ENCODE measurements around the gene SPECC1L. TPM values are rescaled to one million over a fixed set of nuclear protein-coding genes. Genes with fewer than 3 reads are reported as not detected.

Gene SPECC1L
- total RNA-seq, 1 donor from 2014 or later = 79.5 TPM

DNA sequence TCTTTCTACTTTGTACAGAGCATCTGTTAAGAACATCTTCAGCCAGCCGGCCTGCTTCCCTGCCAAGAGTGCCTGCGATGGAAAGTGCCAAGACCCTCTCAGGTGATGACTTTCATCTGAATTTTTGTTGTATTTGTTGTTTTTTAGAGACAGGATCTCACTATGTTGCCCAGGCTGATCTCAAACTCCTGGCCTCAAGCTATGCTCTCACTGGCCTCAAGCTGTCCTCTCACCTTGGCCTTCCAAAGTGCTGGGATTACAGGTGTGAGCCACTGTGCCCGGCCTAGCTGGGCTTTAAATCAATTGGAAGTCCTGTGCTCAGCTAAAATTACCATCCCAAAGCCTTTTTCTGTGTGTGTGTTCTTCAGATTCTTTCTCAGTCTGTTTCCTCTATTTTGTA, 92.6 kb downstream of the SPECC1L start:
- peaks cover 52% of the 10 kb centered on the region for H3K36me3 Mint-ChIP-seq (ENCODE audit: unreplicated experiment)
- peaks cover 23% of the 10 kb centered on the region for H3K4me1 Mint-ChIP-seq (ENCODE audit: unreplicated experiment)
- no peak for DNase-seq (ENCODE audit: extremely low spot score, unreplicated experiment)
- H3K27me3 Mint-ChIP-seq (ENCODE audit: unreplicated experiment) = no peaks in the 10 kb centered on the region
- H3K9me3 Mint-ChIP-seq (ENCODE audit: unreplicated experiment) = no peaks in the 10 kb centered on the region
- no peak overlapping the region for H3K27ac Mint-ChIP-seq (ENCODE audit: unreplicated experiment)
- no peak overlapping the region for H3K4me3 Mint-ChIP-seq (ENCODE audit: unreplicated experiment)
- TF ChIP-seq, protein P1, sequence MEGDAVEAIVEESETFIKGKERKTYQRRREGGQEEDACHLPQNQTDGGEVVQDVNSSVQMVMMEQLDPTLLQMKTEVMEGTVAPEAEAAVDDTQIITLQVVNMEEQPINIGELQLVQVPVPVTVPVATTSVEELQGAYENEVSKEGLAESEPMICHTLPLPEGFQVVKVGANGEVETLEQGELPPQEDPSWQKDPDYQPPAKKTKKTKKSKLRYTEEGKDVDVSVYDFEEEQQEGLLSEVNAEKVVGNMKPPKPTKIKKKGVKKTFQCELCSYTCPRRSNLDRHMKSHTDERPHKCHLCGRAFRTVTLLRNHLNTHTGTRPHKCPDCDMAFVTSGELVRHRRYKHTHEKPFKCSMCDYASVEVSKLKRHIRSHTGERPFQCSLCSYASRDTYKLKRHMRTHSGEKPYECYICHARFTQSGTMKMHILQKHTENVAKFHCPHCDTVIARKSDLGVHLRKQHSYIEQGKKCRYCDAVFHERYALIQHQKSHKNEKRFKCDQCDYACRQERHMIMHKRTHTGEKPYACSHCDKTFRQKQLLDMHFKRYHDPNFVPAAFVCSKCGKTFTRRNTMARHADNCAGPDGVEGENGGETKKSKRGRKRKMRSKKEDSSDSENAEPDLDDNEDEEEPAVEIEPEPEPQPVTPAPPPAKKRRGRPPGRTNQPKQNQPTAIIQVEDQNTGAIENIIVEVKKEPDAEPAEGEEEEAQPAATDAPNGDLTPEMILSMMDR (IDR thresholded peaks at IDR 0.05) = no peak

DNA sequence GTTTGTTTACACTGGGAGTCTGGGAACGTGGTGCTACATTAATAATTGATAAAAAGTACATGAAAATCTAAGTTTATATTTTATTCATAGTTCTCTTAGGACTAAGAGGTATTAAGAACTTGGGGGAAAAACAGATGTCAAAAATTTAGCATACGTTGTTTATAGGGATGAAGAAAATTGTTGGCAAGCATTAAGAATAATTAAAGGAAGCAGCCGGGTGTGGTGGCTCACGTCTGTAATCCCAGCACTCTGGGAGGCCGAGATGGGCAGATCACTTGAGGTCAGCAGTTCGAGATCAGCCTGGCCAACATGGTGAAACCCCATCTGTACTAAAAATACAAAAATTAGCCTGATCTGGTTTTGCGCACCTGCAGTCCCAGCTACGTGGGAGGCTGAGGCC, 96.1 kb downstream of the SPECC1L start:
- peaks cover 64% of the 10 kb centered on the region for H3K36me3 Mint-ChIP-seq (ENCODE audit: unreplicated experiment)
- no peak for DNase-seq (ENCODE audit: extremely low spot score, unreplicated experiment)
- H3K4me3 Mint-ChIP-seq (ENCODE audit: unreplicated experiment) = no peak overlapping the region
- TF ChIP-seq, protein P1 (IDR thresholded peaks at IDR 0.05) = no peak
- H3K27me3 Mint-ChIP-seq (ENCODE audit: unreplicated experiment) = no peaks in the 10 kb centered on the region
- H3K9me3 Mint-ChIP-seq (ENCODE audit: unreplicated experiment) = peaks cover 4% of the 10 kb centered on the region
- H3K4me1 Mint-ChIP-seq (ENCODE audit: unreplicated experiment) = peaks cover 12% of the 10 kb centered on the region
- peak overlapping the region; percentile 10 for H3K27ac Mint-ChIP-seq (ENCODE audit: unreplicated experiment)

DNA sequence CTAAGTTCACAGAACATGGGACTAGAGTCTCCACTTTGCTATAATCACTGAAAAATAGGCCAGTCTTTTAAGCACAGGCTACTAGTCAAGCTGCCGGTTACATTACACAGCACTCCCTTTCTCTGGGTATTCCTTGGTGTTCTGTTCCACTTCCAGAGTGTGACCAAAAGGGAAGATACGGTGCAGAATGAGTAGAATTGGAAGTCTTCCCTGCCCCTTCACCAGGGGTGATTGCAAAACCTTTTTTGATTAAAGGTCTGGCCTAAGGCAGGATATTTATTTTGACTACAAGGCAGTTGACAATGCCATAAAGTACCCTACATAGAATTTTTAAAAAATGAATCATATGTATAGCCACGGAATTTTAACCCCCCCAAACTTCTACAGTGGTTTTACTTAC, 97.2 kb downstream of the SPECC1L start:
- Mint-ChIP-seq H3K4me1 (ENCODE audit: unreplicated experiment) (peaks cover 12% of the 10 kb centered on the region), H3K9me3 (ENCODE audit: unreplicated experiment) (peaks cover 4% of the 10 kb centered on the region), H3K36me3 (ENCODE audit: unreplicated experiment) (peaks cover 67% of the 10 kb centered on the region), H3K27ac (ENCODE audit: unreplicated experiment) (no peak overlapping the region), H3K27me3 (ENCODE audit: unreplicated experiment) (no peaks in the 10 kb centered on the region), H3K4me3 (ENCODE audit: unreplicated experiment) (no peak overlapping the region)
- TF ChIP-seq, protein P1 (IDR thresholded peaks at IDR 0.05) = no peak
- DNase-seq (ENCODE audit: extremely low spot score, unreplicated experiment) = no peak

DNA sequence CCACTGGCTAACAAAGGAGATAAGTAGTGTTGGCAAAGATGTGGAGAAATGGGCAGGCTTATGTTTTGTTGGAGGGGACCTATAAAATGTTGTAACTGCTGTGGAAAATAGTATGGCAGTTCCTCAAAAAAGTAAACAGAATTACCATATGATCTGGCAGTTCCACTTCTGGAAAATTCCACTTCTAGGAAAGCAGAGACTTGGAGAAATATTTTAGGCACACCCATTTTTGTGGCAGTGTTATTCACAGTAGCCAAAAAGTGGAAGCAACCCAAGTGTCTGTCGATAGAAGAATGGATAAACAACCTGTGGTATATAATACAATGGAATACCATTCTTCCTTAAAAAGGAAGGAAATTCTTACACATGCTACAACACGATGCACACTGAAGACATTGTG, 99.8 kb downstream of the SPECC1L start:
- H3K36me3 Mint-ChIP-seq (ENCODE audit: unreplicated experiment) = peaks cover 72% of the 10 kb centered on the region
- peaks cover 12% of the 10 kb centered on the region for H3K4me1 Mint-ChIP-seq (ENCODE audit: unreplicated experiment)
- H3K27me3 Mint-ChIP-seq (ENCODE audit: unreplicated experiment) = no peaks in the 10 kb centered on the region
- TF ChIP-seq, protein P1 (IDR thresholded peaks at IDR 0.05) = no peak
- no peak for DNase-seq (ENCODE audit: extremely low spot score, unreplicated experiment)
- peaks cover 11% of the 10 kb centered on the region for H3K9me3 Mint-ChIP-seq (ENCODE audit: unreplicated experiment)
- H3K4me3 Mint-ChIP-seq (ENCODE audit: unreplicated experiment) = no peak overlapping the region
- no peak overlapping the region for H3K27ac Mint-ChIP-seq (ENCODE audit: unreplicated experiment)

DNA sequence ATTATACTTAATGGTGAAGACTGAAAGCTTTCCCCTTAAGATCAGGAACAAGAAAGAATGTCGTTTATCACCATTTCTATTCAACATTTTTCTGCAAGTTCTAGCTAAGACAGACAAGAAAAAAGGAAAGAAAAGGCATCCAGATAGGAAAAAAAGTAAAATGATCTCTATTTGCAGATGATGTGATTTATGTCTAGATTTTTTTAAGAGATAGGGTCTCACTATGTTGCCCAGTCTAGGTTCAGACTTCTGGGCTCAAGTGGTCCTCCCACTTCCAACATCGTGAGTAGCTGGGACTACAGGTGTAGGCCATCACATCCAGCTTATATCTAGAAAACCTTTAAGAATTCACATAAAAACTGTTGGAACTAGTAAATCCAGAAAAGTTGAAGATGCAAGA, 105.4 kb downstream of the SPECC1L start:
- TF ChIP-seq, protein P1 (IDR thresholded peaks at IDR 0.05) = no peak
- H3K9me3 Mint-ChIP-seq (ENCODE audit: unreplicated experiment) = peaks cover 11% of the 10 kb centered on the region
- no peaks in the 10 kb centered on the region for H3K27me3 Mint-ChIP-seq (ENCODE audit: unreplicated experiment)
- H3K27ac Mint-ChIP-seq (ENCODE audit: unreplicated experiment) = no peak overlapping the region
- H3K36me3 Mint-ChIP-seq (ENCODE audit: unreplicated experiment) = peaks cover 53% of the 10 kb centered on the region
- H3K4me3 Mint-ChIP-seq (ENCODE audit: unreplicated experiment) = no peak overlapping the region
- no peak for DNase-seq (ENCODE audit: extremely low spot score, unreplicated experiment)
- H3K4me1 Mint-ChIP-seq (ENCODE audit: unreplicated experiment) = no peaks in the 10 kb centered on the region

Measured in osteocyte (in vitro differentiated cells).